Left lung (tissue), 10 donors: ENCODE results near the gene ARHGAP26. TPM values are rescaled to one million over a fixed set of nuclear protein-coding genes. Genes with fewer than 3 reads are reported as not detected.

Experiments used
- ATAC-seq: fragments of 200-7000 bp; cut with Tn5 transposase; one replicate; pipeline ENCODE4 v1.9.1; 2020; ENCODE audit warnings: moderate library complexity
- DNase-seq, 4 donors: peaks; one replicate each; pipeline ENCODE4 v3.0.0-alpha.2; 2013 to 2020
- H3K27ac ChIP-seq, 2 donors: fragments of 200-600 bp; sonication (generic) in 1 of 2; one replicate each; pipeline versions ENCODE4 v1.5.0 to v1.8.0; 2020 to 2021
- H3K27me3 ChIP-seq, 2 donors: fragments of 200-600 bp; sonication (generic) in 1 of 2; one replicate each; pipeline versions ENCODE4 v1.5.0 to v1.8.0; 2020 to 2021
- H3K36me3 ChIP-seq, 2 donors: fragments of 200-600 bp; sonication (generic) in 1 of 2; one replicate each; pipeline versions ENCODE4 v1.5.0 to v1.8.0; 2020 to 2021
- H3K4me1 ChIP-seq, 2 donors: fragments of 200-600 bp; one replicate each; pipeline ENCODE4 v1.8.0; 2021
- H3K4me3 ChIP-seq, 2 donors: fragments of 200-600 bp; sonication (generic) in 1 of 2; one replicate each; pipeline versions ENCODE4 v1.5.0 to v1.8.0; 2020 to 2021; ENCODE audit warnings: mild to moderate bottlenecking in 1 of 2
- H3K9me3 ChIP-seq, 2 donors: fragments of 200-600 bp; sonication (generic) in 1 of 2; one replicate each; pipeline versions ENCODE4 v1.5.0 to v1.8.0; 2020 to 2021
- intact Hi-C, 2 donors: fragments of 100-400 bp; cut with DNase I; formaldehyde crosslinking; loops; one replicate each; pipeline versions ENCODE4 v1.11.2 to v1.14.2; 2022
- polyA plus RNA-seq, 6 donors: library from polyadenylated mRNA; unstranded; fragments of 120-200 nt; gene quantifications; one replicate each; pipeline ENCODE4 v1.2.1, GENCODE V29; 2013; ENCODE audit not compliant: insufficient read length in 6 of 6
- total RNA-seq, 2 donors: library from RNA; stranded (reverse); fragmentation: NEBNext Ultra II Directional; extraction: Animal tissue kit (Norgen Biotek cat#: 25700); gene quantifications; one replicate each; pipeline ENCODE4 v1.2.1, GENCODE V29; 2021
- TF ChIP-seq, protein P1 (sequence below), 2 donors: fragments of 200-600 bp; sonication (generic) in 1 of 2; IDR thresholded peaks; one replicate each; pipeline versions ENCODE4 v1.5.0 to v1.8.0; 2021; ENCODE audit warnings: antibody characterized with exemption in 2 of 2
- donor health status: DM: no; HTN: yes; CAD: no.
- donor health status: DM: no; HTN: no; CAD: no.

ARHGAP26 gene
- total and polyA plus RNA-seq, 8 donors = 13.9 to 61.9 (median 14.9) TPM

DNA sequence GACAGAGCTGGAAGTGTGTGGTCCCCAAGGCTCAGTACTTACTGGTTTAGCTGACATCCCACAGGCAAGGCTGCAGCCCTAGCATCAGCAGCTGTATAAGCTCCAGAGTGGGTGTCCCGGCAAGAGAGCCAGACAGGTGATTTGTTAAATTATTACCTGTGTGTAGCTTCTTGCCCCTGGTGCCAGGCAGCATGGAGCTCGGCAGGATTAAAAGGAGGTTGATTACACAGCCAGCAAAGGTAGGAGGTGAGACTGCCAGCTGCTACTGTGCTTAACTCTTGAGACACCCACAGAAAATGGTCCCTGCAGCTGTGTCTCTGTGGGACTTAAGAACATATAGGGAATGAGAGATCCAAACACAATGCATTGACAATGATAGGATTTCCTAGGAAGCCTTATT, 54.2 kb downstream of the ARHGAP26 start:
- H3K27me3 ChIP-seq = no peaks in the 10 kb centered on the region
- peaks cover 21 to 89% of the 10 kb centered on the region in 2 donors for H3K4me1 ChIP-seq
- no peaks in the 10 kb centered on the region for H3K9me3 ChIP-seq
- H3K4me3 ChIP-seq = no peak overlapping the region
- intact Hi-C loops = no loop called here
- H3K36me3 ChIP-seq = no peaks in the 10 kb centered on the region
- no peak for ATAC-seq
- H3K27ac ChIP-seq = no peak overlapping the region
- TF ChIP-seq, protein P1, sequence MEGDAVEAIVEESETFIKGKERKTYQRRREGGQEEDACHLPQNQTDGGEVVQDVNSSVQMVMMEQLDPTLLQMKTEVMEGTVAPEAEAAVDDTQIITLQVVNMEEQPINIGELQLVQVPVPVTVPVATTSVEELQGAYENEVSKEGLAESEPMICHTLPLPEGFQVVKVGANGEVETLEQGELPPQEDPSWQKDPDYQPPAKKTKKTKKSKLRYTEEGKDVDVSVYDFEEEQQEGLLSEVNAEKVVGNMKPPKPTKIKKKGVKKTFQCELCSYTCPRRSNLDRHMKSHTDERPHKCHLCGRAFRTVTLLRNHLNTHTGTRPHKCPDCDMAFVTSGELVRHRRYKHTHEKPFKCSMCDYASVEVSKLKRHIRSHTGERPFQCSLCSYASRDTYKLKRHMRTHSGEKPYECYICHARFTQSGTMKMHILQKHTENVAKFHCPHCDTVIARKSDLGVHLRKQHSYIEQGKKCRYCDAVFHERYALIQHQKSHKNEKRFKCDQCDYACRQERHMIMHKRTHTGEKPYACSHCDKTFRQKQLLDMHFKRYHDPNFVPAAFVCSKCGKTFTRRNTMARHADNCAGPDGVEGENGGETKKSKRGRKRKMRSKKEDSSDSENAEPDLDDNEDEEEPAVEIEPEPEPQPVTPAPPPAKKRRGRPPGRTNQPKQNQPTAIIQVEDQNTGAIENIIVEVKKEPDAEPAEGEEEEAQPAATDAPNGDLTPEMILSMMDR (IDR thresholded peaks at IDR 0.05) = no peak
- DNase-seq = no peak

DNA sequence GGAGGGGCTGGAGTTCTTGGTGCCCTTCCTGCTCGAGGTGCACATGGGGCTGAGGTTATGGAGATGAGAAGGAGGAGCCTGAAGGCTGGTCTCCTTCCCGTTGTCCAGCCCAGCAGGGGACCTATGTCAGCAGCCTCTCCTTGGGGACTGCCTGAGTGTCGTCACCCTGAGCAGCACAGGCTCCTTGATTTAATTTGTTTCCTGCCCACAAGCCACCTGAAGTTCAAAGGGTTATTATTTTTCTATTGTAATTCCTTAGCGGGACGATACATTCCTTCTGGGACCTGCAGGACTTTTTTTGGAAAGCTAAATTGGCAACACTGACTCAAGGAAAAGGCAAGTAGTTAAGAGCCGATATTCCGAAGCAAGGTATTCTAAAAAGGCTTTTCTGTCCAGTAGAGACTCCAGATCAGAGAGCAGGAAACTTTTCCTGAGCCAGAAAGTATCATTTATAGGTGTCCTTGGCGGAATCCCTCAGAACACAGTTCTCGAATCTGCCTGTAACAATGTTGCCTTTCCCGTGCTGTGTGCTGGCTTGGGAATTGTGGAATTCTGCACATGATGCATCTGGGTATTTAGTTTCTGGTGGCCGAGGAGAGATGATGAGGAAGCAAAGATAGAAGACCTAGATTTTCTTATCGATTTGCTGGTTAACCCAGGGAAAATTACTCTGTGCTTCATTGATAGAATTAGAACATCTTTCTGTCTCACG, 55.4 kb downstream of the ARHGAP26 start:
- intact Hi-C loops = no loop called here
- Histone ChIP-seq H3K27me3 (no peaks in the 10 kb centered on the region), H3K4me3 (no peak overlapping the region), H3K27ac (peak overlapping the region in 1 of 2 donors; percentile 73), H3K4me1 (peaks cover 21 to 90% of the 10 kb centered on the region in 2 donors), H3K36me3 (no peaks in the 10 kb centered on the region), H3K9me3 (no peaks in the 10 kb centered on the region)
- no peak for ATAC-seq
- DNase-seq = no peak
- TF ChIP-seq, protein P1 (IDR thresholded peaks at IDR 0.05) = no peak

DNA sequence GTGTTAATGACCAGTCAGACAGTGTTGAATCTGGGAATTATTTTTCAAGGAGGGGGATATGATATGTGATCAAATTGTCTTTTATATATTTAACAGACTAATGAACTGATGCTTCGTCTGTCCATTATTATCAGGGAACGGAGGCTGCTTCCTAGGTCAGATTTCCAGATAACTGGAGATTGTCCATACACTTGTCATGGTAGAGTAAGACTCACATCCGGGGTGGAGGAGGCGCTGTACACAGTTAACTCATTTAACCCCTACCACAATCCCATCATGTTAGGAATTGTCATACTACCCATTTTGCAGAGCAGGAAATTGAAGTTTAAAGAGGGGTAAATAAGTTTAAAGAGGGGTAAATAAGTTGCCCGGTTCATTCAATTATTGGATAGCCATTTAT, 55.9 kb downstream of the ARHGAP26 start:
- peaks cover 21 to 90% of the 10 kb centered on the region in 2 donors for H3K4me1 ChIP-seq
- peak overlapping the region in 1 of 2 donors; percentile 73 for H3K27ac ChIP-seq
- H3K4me3 ChIP-seq = no peak overlapping the region
- no peaks in the 10 kb centered on the region for H3K27me3 ChIP-seq
- no peaks in the 10 kb centered on the region for H3K9me3 ChIP-seq
- no peak for ATAC-seq
- TF ChIP-seq, protein P1 (IDR thresholded peaks at IDR 0.05) = no peak
- intact Hi-C loops = no loop called here
- no peaks in the 10 kb centered on the region for H3K36me3 ChIP-seq
- no peak for DNase-seq

DNA sequence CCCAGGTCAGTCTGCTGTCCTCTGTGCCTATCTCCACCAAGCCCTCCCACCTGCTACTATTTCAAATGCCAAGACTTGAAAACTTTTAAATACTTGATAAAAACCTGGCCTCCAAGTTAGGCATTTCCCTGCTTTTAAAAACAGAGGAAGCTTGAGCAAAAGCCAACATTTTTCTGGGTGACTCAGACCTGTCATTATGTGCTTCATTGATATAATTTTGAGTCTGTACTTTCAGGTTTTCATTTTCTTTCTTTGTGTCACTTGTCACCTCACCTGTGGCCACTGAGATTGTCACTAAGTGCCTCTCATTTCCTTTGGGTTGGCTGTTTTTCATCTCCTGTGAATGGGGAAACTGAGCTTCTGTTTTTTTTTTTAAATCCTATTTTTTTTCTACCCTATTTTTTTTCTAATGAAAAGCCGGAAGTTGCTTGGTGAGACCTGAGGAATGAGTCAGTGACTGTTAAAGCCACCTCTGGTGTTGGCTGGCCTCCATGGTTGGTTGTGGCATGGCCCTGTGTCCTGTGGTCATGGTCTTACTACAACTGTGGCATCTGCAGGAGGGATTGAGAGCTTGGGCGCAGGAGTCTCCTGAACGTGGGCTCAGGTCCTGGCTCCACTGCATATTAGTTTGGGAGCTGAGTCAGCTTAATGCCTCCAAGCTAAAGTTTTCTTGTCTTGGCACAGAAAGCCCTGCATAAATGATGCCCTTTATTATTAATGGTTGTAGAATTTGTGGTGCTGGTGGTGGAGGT, 56.7 kb downstream of the ARHGAP26 start:
- Histone ChIP-seq H3K9me3 (no peaks in the 10 kb centered on the region), H3K36me3 (no peaks in the 10 kb centered on the region), H3K4me1 (peaks cover 20 to 83% of the 10 kb centered on the region in 2 donors), H3K4me3 (no peak overlapping the region), H3K27me3 (no peaks in the 10 kb centered on the region), H3K27ac (peak overlapping the region in 1 of 2 donors; percentile 73)
- ATAC-seq = peak; percentile 50
- intact Hi-C loops = no loop called here
- no peak for DNase-seq
- TF ChIP-seq, protein P1 (IDR thresholded peaks at IDR 0.05) = no peak

DNA sequence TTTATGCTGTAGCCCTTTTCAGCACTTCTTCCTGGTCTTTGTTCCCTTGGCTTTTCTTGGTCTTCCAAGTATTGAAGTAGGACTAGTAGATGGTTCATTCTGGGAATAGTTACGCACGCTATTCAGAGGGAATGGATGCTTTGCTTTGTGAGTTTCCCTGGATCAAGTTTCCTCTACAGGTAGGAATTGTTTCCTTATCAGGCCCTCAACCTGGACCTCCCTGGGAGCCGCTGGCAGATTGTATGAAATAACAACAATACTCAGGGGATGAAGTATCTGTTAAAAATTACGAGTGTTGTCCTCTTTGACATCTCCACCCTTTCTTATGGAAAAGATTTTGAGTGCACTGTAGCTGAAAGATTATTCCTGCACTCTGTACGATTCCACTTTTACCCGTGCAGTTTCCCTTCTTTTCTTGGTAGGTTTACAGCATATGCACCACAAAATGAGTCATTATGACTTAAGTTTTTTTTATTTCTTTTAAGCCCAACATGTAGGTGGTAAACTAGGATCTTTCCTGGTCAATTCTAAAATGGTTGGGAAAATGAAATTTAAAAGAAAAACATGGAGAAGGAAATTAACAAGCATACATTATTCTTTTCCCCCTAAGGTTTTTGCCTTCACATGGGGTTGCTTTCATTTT, 57.9 kb downstream of the ARHGAP26 start:
- Histone ChIP-seq H3K36me3 (no peaks in the 10 kb centered on the region), H3K27ac (peak overlapping the region in 1 of 2 donors; percentile 73), H3K4me1 (peaks cover 13 to 72% of the 10 kb centered on the region in 2 donors), H3K27me3 (no peaks in the 10 kb centered on the region), H3K4me3 (no peak overlapping the region), H3K9me3 (no peaks in the 10 kb centered on the region)
- intact Hi-C loops = no loop called here
- ATAC-seq (no peak), DNase-seq (no peak)
- TF ChIP-seq, protein P1 (IDR thresholded peaks at IDR 0.05) = no peak
